Measurements from ENCODE around the gene TMEM132C. TPM values are rescaled to one million over a fixed set of nuclear protein-coding genes. Genes with fewer than 3 reads are reported as not detected.

The TMEM132C gene
- total and polyA plus RNA-seq, 2 of the 8 experiments (the other 6 are each of a cell fraction or from before 2014, with no cell fraction given) = 0.23 to 0.76 TPM

GRCh38 chr12:128353301-128353700 is 86.3 kb downstream of the TMEM132C start (continued):
- TF ChIP-seq PHF8 (conservative IDR thresholded peaks at IDR 0.05; ENCODE audit: low read depth, low read length) = no peak
- TF ChIP-seq GABPA (IDR thresholded peaks at IDR 0.05; ENCODE audit: borderline replicate concordance, insufficient read depth, low read length) = no peak
- no peak for TF ChIP-seq SIX5 (IDR thresholded peaks at IDR 0.05; ENCODE audit: low read depth, low read length)
